ENCODE results near the gene KLK4.

The KLK4 gene

GRCh38 chr19:50943074-50943828, 32.1 kb upstream of the KLK4 start:
- no peak for TF ChIP-seq CTCF (IDR thresholded peaks at IDR 0.05)

GRCh38 chr19:50939596-50939995, 28.4 kb upstream of the KLK4 start:
- TF ChIP-seq CTCF (IDR thresholded peaks at IDR 0.05), result no peak

GRCh38 chr19:50933640-50934039, 22.4 kb upstream of the KLK4 start:
- no peak for TF ChIP-seq CTCF (IDR thresholded peaks at IDR 0.05)

- TF ChIP-seq CTCF (IDR thresholded peaks at IDR 0.05), result no peak
Measured at GRCh38 chr19:50932690-50933083, 21.5 kb upstream of the KLK4 start.

- no peak for TF ChIP-seq CTCF (IDR thresholded peaks at IDR 0.05)
Measured at GRCh38 chr19:50932018-50932689, 21.0 kb upstream of the KLK4 start.

GRCh38 chr19:50931023-50931422, 19.8 kb upstream of the KLK4 start:
- TF ChIP-seq CTCF (IDR thresholded peaks at IDR 0.05), result no peak

- TF ChIP-seq CTCF (IDR thresholded peaks at IDR 0.05), result no peak
Measured at GRCh38 chr19:50928831-50929230, 17.6 kb upstream of the KLK4 start.
